Measurements from ENCODE around the gene MYBBP1A. TPM values are rescaled to one million over a fixed set of nuclear protein-coding genes. Genes with fewer than 3 reads are reported as not detected.
A peak's percentile ranks its signal among the peaks of the same experiment; 100 is the strongest.

MYBBP1A gene
- total and polyA plus RNA-seq, 2 of the 4 experiments (the other 2 are of a cell fraction), result 22.6 to 45.9 TPM

DNA sequence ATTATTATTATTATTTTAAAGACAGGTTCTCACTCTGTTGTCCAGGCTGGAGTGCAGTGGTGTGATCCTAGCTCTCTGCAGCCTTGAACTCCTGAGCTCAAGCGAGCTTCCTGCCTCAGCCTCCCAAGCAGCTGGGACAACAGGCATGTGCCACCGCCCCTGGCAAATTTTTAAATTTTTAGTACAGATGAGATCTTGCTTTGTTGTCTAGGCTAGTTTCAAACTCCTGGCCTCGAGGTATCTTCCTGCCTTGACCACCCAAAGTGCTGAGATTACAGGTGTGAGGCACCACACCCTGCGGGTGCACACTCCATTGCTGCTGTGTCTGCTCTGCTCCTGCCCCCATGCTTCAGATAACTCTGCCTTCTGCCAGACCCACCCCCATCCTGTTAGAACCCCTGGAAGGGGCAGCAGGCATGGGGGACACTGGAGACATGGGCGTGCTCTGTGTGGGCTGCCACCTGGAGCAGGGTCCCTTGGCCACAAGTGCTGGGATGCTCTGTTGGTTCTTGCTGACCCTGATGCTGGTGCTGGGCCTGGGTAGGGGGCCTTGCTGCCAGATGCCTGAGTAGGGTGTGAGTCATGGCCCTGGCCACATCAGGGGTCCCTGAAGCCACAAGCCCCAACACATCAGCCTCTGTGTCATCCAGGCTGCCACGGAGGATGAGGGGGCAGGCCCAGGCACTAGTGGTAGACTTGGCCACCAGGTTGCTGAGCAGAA, 2.6 kb upstream of the MYBBP1A start (continued):
- TF ChIP-seq RFX5 (IDR thresholded peaks at IDR 0.05; ENCODE audit: low read depth, low read length), result no peak

GRCh38 chr17:4556996-4557395, 1.8 kb upstream of the MYBBP1A start:
- Histone ChIP-seq H3K14ac (replicated peaks; ENCODE audit: low read depth, low read length) (no peak overlapping the region), H3K4me2 (ENCODE audit: low read depth, low read length) (no peak overlapping the region), H3K56ac (ENCODE audit: extremely low read depth, insufficient read depth, low read length) (no peak overlapping the region), H2BK15ac (ENCODE audit: low read depth, low read length) (no peak overlapping the region), H3K4me3 (ENCODE audit: insufficient read depth, low read depth, low read length) (no peak overlapping the region), H3K79me1 (ENCODE audit: low read depth in 1 of 2, low read length in 2 of 2) (peaks cover 9 to 27% of the 10 kb centered on the region in 2 experiments), H3K4me1 (ENCODE audit: control insufficient read depth, insufficient read depth, low read length) (peaks cover 8% of the 10 kb centered on the region), H3K4ac (ENCODE audit: low read depth, low read length) (no peak overlapping the region), H3K27ac (ENCODE audit: insufficient read depth, low read length) (no peak overlapping the region), H4K8ac (ENCODE audit: low read depth in 2 of 2, low read length in 2 of 2) (0 out of 4 replicates have a peak overlapping the region, but pooled peaks of 1 of the 2 experiments have one; percentile 37), H2AK9ac (replicated peaks; ENCODE audit: low read depth, low read length, poor library complexity) (no peak overlapping the region), H4K91ac (ENCODE audit: insufficient read depth, low read depth, low read length) (no peak overlapping the region), H2BK20ac (ENCODE audit: low read depth, low read length) (no peak overlapping the region), H4K20me1 (ENCODE audit: insufficient read depth, low read length) (no peaks in the 10 kb centered on the region), H2AK5ac (ENCODE audit: low read depth, low read length) (no peak overlapping the region), H3K9ac (ENCODE audit: low read depth, low read length) (no peak overlapping the region), H3K36me3 (ENCODE audit: control insufficient read depth, insufficient read depth, low read length) (peaks cover 7% of the 10 kb centered on the region), H2BK120ac (ENCODE audit: low read depth, low read length) (no peak overlapping the region), H2BK5ac (ENCODE audit: low read depth, low read length, poor library complexity, severe bottlenecking) (no peak overlapping the region), H3K18ac (ENCODE audit: low read depth, low read length) (no peak overlapping the region), H3K27me3 (ENCODE audit: control insufficient read depth, insufficient read depth, low read length) (peaks cover 3% of the 10 kb centered on the region; the same call in 1 of the 2 replicates), H2AFZ (replicated peaks; ENCODE audit: low read length, poor library complexity) (peak overlapping the region; percentile 27), H4K5ac (ENCODE audit: low read depth, low read length) (no peak overlapping the region), H3K9me3 (ENCODE audit: control insufficient read depth, insufficient read depth, low read length) (no peaks in the 10 kb centered on the region), H3K9me1 (ENCODE audit: insufficient read depth, low read length) (0 out of 2 replicates have a peak, but pooled peaks cover 2% of the 10 kb centered on the region), H3K23ac (ENCODE audit: low read depth, low read length) (no peak overlapping the region)
- no peak for ATAC-seq (ENCODE audit: low read depth)
- WGBS, 2 experiments (ENCODE audit: extremely low coverage in 2 of 2, insufficient read length in 1 of 2), result 80% methylated on average over 1 of the region's 4 CpGs; no CpG with 5 or more reads in 1 of the 2 experiments
- in situ Hi-C loops (cut with MboI; ENCODE audit: low sequenced_read_pairs) (loop anchor here (10.0 kb wide), 1 partner anchor 62 kb away; the partner anchor contains the start of gene SPNS2), intact Hi-C loops (cut with micrococcal nuclease) (loop anchor here (5.0 kb wide), 1 partner anchor 135 kb away; no protein-coding TSS in a partner anchor), dilution Hi-C loops (cut with HindIII; ENCODE audit: low sequenced_read_pairs, unreplicated experiment) (no loop called here)
- ChIA-PET CTCF (interaction anchor here (1.0 kb wide), 1 partner anchor 9 kb away, joined by 3 read pairs; no protein-coding TSS in a partner anchor), POLR2A (ENCODE audit: unreplicated experiment) (no interaction called here)
- DNase-seq, result no peak
- TF ChIP-seq CEBPB (IDR thresholded peaks at IDR 0.05; ENCODE audit: low read depth, low read length), result no peak
- TF ChIP-seq RAD21 (IDR thresholded peaks at IDR 0.05; ENCODE audit: low read length), result no peak
- no peak for TF ChIP-seq SMC3 (IDR thresholded peaks at IDR 0.05; ENCODE audit: low read depth, low read length)
- no peak for TF ChIP-seq POLR2A (IDR thresholded peaks at IDR 0.05; ENCODE audit: low read depth, low read length)
- no peak for TF ChIP-seq NFE2L2 (IDR thresholded peaks at IDR 0.05; ENCODE audit: low read depth, low read length)
- BruUV-seq (replicated peaks), result no TSS peak
